HG03432 (cell line): ENCODE results near the gene NUDT16L1.

Experiments used
- ATAC-seq: cut with Tn5 transposase; IDR thresholded peaks from one replicate; pipeline ENCODE4 v1.9.1; 2021; ENCODE audit warnings: mild to moderate bottlenecking, moderate library complexity; ENCODE audit not compliant: unreplicated experiment

Gene NUDT16L1

GRCh38 chr16:4682084-4682591 is 11.2 kb upstream of the NUDT16L1 start:
- ATAC-seq = no peak

- ATAC-seq = no peak
These were observed 10.6 kb upstream of the NUDT16L1 start for GRCh38 chr16:4682616-4683254.

GRCh38 chr16:4683255-4684057 is 9.9 kb upstream of the NUDT16L1 start:
- ATAC-seq = no peak

- ATAC-seq = no peak
These were observed 9.2 kb upstream of the NUDT16L1 start for GRCh38 chr16:4684058-4684715.

GRCh38 chr16:4684763-4685162 is 8.6 kb upstream of the NUDT16L1 start:
- ATAC-seq = no peak

GRCh38 chr16:4685292-4685691 is 8.1 kb upstream of the NUDT16L1 start:
- no peak for ATAC-seq

GRCh38 chr16:4685776-4686496 is 7.4 kb upstream of the NUDT16L1 start:
- no peak for ATAC-seq

GRCh38 chr16:4686497-4687210 is 6.7 kb upstream of the NUDT16L1 start:
- no peak for ATAC-seq

- no peak for ATAC-seq
These were observed 5.9 kb upstream of the NUDT16L1 start for GRCh38 chr16:4687416-4687815.

- ATAC-seq = no peak
These were observed 5.3 kb upstream of the NUDT16L1 start for GRCh38 chr16:4687946-4688673.

GRCh38 chr16:4688674-4689045 is 4.7 kb upstream of the NUDT16L1 start:
- no peak for ATAC-seq

GRCh38 chr16:4689091-4689671 is 4.2 kb upstream of the NUDT16L1 start:
- ATAC-seq = no peak

GRCh38 chr16:4689864-4690704 is 3.3 kb upstream of the NUDT16L1 start:
- ATAC-seq = no peak

- ATAC-seq = no peak
These were observed 2.3 kb upstream of the NUDT16L1 start for GRCh38 chr16:4690946-4691665.

GRCh38 chr16:4691666-4692412 is 1.5 kb upstream of the NUDT16L1 start:
- no peak for ATAC-seq

GRCh38 chr16:4692460-4693295 is 684 bp upstream of the NUDT16L1 start:
- peak; percentile 18 for ATAC-seq
